GM11168 (cell line): ENCODE data around the gene CDK13.

ENCODE experiments used
- in situ Hi-C: fragments of 300-500 bp; cut with MboI; formaldehyde crosslinking; loops from one replicate; pipeline ENCODE4 v1.12.0; 2022; ENCODE audit warnings: low sequenced_read_pairs; ENCODE audit not compliant: unreplicated experiment

Gene CDK13

GRCh38 chr7:40003597-40003996 lies 53.5 kb downstream of the CDK13 start:
- in situ Hi-C loops, result no loop called here

GRCh38 chr7:40008223-40008815 lies 58.3 kb downstream of the CDK13 start:
- in situ Hi-C loops, result no loop called here

GRCh38 chr7:40009301-40009700 lies 59.2 kb downstream of the CDK13 start:
- in situ Hi-C loops, result no loop called here

- in situ Hi-C loops, result no loop called here
Observed at GRCh38 chr7:40014376-40014775, 64.3 kb downstream of the CDK13 start.

- in situ Hi-C loops, result no loop called here
Observed at GRCh38 chr7:40015790-40016296, 65.8 kb downstream of the CDK13 start.

- in situ Hi-C loops, result no loop called here
Observed at GRCh38 chr7:40019558-40019957, 69.5 kb downstream of the CDK13 start.

- in situ Hi-C loops, result no loop called here
Observed at GRCh38 chr7:40024048-40024447, 74.0 kb downstream of the CDK13 start.

- in situ Hi-C loops, result no loop called here
Observed at GRCh38 chr7:40024841-40025240, 74.8 kb downstream of the CDK13 start.

GRCh38 chr7:40027545-40027944 lies 77.5 kb downstream of the CDK13 start:
- in situ Hi-C loops, result no loop called here

GRCh38 chr7:40033826-40034225 lies 83.8 kb downstream of the CDK13 start:
- in situ Hi-C loops, result no loop called here

GRCh38 chr7:40041456-40041855 lies 91.4 kb downstream of the CDK13 start:
- in situ Hi-C loops, result loop anchor here (10.0 kb wide), 1 partner anchor 147 kb away; no protein-coding TSS in a partner anchor

GRCh38 chr7:40043164-40043563 lies 93.1 kb downstream of the CDK13 start:
- in situ Hi-C loops, result loop anchor here (10.0 kb wide), 1 partner anchor 148 kb away; no protein-coding TSS in a partner anchor

- in situ Hi-C loops, result loop anchor here (10.0 kb wide), 1 partner anchor 153 kb away; no protein-coding TSS in a partner anchor
Observed at GRCh38 chr7:40047661-40048060, 97.6 kb downstream of the CDK13 start.

GRCh38 chr7:40057292-40057691 lies 107.2 kb downstream of the CDK13 start:
- in situ Hi-C loops, result no loop called here

- in situ Hi-C loops, result no loop called here
Observed at GRCh38 chr7:40058026-40058425, 108.0 kb downstream of the CDK13 start.

- in situ Hi-C loops, result no loop called here
Observed at GRCh38 chr7:40058636-40059035, 108.6 kb downstream of the CDK13 start.

GRCh38 chr7:40059057-40059456 lies 109.0 kb downstream of the CDK13 start:
- in situ Hi-C loops, result no loop called here

- in situ Hi-C loops, result no loop called here
Observed at GRCh38 chr7:40072268-40072667, 122.2 kb downstream of the CDK13 start.

GRCh38 chr7:40073239-40073638 lies 123.2 kb downstream of the CDK13 start:
- in situ Hi-C loops, result no loop called here

- in situ Hi-C loops, result no loop called here
Observed at GRCh38 chr7:40077849-40078248, 127.8 kb downstream of the CDK13 start.

- in situ Hi-C loops, result no loop called here
Observed at GRCh38 chr7:40092182-40092581, 142.1 kb downstream of the CDK13 start.

GRCh38 chr7:40093631-40094350 lies 143.7 kb downstream of the CDK13 start:
- in situ Hi-C loops, result no loop called here
